Heart left ventricle (tissue), 16 donors: ENCODE data around the gene HSDL1. TPM values are rescaled to one million over a fixed set of nuclear protein-coding genes. Genes with fewer than 3 reads are reported as not detected.

Experiments used
- ATAC-seq, 4 donors: fragments of 200-7000 bp; cut with Tn5 transposase; one replicate each; pipeline ENCODE4 v1.9.1; 2020 to 2022; ENCODE audit warnings: moderate library complexity in 4 of 4, mild to moderate bottlenecking in 3 of 4, moderate number of reproducible peaks in 1 of 4
- DNase-seq, 5 donors: peaks; one replicate each; pipeline ENCODE4 v3.0.0-alpha.2; 2020
- H3K27ac ChIP-seq, 12 donors: fragments of 200-600 bp; sonication (generic) in 4 of 12; one replicate each; pipeline versions ENCODE4 v1.5.0 to v1.8.0; 2016 to 2022; ENCODE audit warnings: mild to moderate bottlenecking in 2 of 12
- H3K27me3 ChIP-seq, 9 donors: fragments of 200-600 bp; sonication (generic) in 2 of 9; one replicate each; pipeline versions ENCODE4 v1.5.1 to v1.8.0; 2016 to 2022; ENCODE audit warnings: mild to moderate bottlenecking in 3 of 9
- H3K36me3 ChIP-seq, 9 donors: fragments of 200-600 bp; sonication (generic) in 2 of 9; one replicate each; pipeline versions ENCODE4 v1.5.0 to v1.8.0; 2018 to 2022; ENCODE audit warnings: mild to moderate bottlenecking in 2 of 9
- H3K4me1 ChIP-seq, 12 donors: fragments of 200-600 bp; sonication (generic) in 4 of 12; one replicate each; pipeline versions ENCODE4 v1.5.0 to v1.8.0; 2016 to 2022; ENCODE audit warnings: mild to moderate bottlenecking in 3 of 12
- H3K4me3 ChIP-seq, 12 donors: fragments of 200-600 bp; sonication (generic) in 4 of 12; one replicate each; pipeline versions ENCODE4 v1.5.0 to v1.8.0; 2017 to 2022; ENCODE audit warnings: mild to moderate bottlenecking in 9 of 12, moderate library complexity in 4 of 12
- H3K9me3 ChIP-seq, 12 donors: fragments of 200-600 bp; sonication (generic) in 4 of 12; one replicate each; pipeline versions ENCODE4 v1.5.0 to v1.8.0; 2016 to 2022; ENCODE audit warnings: mild to moderate bottlenecking in 1 of 12
- POLR2A ChIP-seq, 2 donors: fragments of 450-650 bp; IDR thresholded peaks; one replicate each; pipeline ENCODE4 v1.6.1; 2017; ENCODE audit warnings: antibody characterized with exemption in 2 of 2, mild to moderate bottlenecking in 2 of 2, moderate library complexity in 2 of 2
- WGBS, 4 donors: extraction: QIAGEN DNeasy Blood & Tissue Kit in 2 of 4; methylation state at CpG; one replicate each; pipeline versions ENCODE4 v1.1.5 to v1.1.7; 2013 to 2018; 5-methylcytosine and 5-hydroxymethylcytosine counted together
- intact Hi-C, 10 donors: fragments of 100-400 bp; cut with DNase I; formaldehyde crosslinking; loops; one replicate each; pipeline versions ENCODE4 v1.11.1 to v1.14.2; 2022
- polyA plus RNA-seq, 2 donors: library from polyadenylated mRNA; stranded (reverse); fragments of 200-250 nt; gene quantifications; one replicate each; pipeline ENCODE4 v1.2.3, GENCODE V29; 2013
- total RNA-seq, 9 donors: library from RNA; depleted of rRNA in 2 of 9; stranded (reverse); fragments of >200 nt in 2 of 9; fragmentation: NEBNext Ultra II Directional in 3 of 9; extraction: Animal tissue kit (Norgen Biotek cat#: 25700) in 3 of 9; gene quantifications; one replicate each; pipeline versions ENCODE4 v1.1.0 to v1.2.4, GENCODE V29; 2016 to 2023
- TF ChIP-seq, protein P1 (sequence below), 12 donors: fragments of 200-600 bp; sonication (generic) in 4 of 12; IDR thresholded peaks; one replicate each; pipeline versions ENCODE4 v1.5.0 to v1.8.0; 2018 to 2022; ENCODE audit warnings: antibody characterized with exemption in 12 of 12, mild to moderate bottlenecking in 5 of 12
- donor health status: ischemic (EF 13 %, LVEDD 7.1; RV severe dilation, severe dysfunction).
- donor health status: healthy with polysubstance abuse.
- donor health status: DM: no; HTN: yes; CAD: no.
- donor health status: DM: no; HTN: no; CAD: no.
- donor health status: ischemic (EF 25% LVEDD 6.9; RV normal size, moderate dysfunction).
- donor health status: ischemic (EF 25% LVEDD 5.7; RV mildly dilated, moderate dysfunction).
- donor health status: healthy.
- donor health status: DM: yes; HTN: yes; CAD: no.
- donor health status: ischemic (EF 35%, LVEDD 5.7; RV mildly dilated, moderate dysfunction).
- donor health status: nonischemic (EF 11% LVEDD 7.7; RV severe dilation, severe dysfunction).
- donor health status: DM: yes; HTN: yes; CAD: no.
- donor health status: PGD.
- donor health status: ischemic (EF 29% LVEDD 5.4; RV normal size, mild dysfunction).
- donor health status: nonischemic (EF 23%, LVEDD 6.1; RV moderate dilation, normal function).

Gene HSDL1
- total and polyA plus RNA-seq, 11 donors: 12.8 to 46.8 (median 23.1) TPM

DNA sequence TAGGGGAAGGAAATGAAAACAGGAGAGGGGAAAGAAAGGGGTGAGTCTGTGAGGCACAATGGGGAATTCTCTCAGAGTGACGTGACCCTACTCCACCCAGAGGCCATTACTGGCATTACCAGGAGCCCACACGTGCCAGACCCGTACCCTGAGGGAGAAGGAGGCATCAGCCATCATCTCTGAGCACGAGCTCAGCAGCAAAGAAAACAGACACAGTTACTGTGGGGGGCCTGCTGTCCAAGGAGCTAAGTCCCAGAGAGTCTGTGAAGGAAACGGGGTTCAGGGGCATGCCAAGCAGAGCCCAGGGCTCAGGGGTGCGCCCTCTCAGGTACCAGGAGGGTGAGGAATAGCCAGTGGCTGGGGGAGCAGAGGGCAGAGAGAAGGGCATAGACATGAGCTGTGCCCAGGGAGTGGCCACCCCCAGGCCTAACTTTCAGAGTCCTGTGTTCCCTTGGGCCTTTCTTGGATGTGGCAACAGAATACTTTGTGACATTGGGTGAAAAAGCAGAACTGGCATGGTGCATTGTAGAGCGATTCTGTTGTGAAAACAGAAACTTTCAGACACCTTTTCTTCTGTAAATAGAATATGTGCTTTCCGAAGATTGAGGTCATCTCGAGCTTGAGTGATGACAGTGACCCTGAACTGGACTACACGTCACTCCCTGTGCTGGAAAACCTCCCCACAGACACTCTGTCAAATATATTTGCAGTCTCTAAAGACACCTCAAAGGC is 30.5 kb upstream of the HSDL1 start:
- DNase-seq: peak in 2 of 5 donors; percentile 55 to 57
- 34 to 62% (median 38%) methylated on average over 10 of the region's 10 CpGs for WGBS, 4 donors
- peak; percentile 43 to 70 (median 52) for ATAC-seq
- Histone ChIP-seq H3K36me3 (peaks cover 0 to 29% (median 23%) of the 10 kb centered on the region in 9 donors), H3K27ac (peak overlapping the region in 9 of 12 donors; percentile 8 to 85 (median 83)), H3K9me3 (no peaks in the 10 kb centered on the region), H3K27me3 (no peaks in the 10 kb centered on the region), H3K4me1 (peaks cover 7 to 55% (median 36%) of the 10 kb centered on the region in 12 donors), H3K4me3 (no peak overlapping the region)
- intact Hi-C loops: loop anchor here in 6 of 10 donors (2.0 to 10.0 kb wide), 7 partner anchors 88 to 221 kb away; partner anchors contain the start of genes NECAB2 (in 1 of the 6) and OSGIN1 (in 1 of the 6)
- TF ChIP-seq, protein P1, sequence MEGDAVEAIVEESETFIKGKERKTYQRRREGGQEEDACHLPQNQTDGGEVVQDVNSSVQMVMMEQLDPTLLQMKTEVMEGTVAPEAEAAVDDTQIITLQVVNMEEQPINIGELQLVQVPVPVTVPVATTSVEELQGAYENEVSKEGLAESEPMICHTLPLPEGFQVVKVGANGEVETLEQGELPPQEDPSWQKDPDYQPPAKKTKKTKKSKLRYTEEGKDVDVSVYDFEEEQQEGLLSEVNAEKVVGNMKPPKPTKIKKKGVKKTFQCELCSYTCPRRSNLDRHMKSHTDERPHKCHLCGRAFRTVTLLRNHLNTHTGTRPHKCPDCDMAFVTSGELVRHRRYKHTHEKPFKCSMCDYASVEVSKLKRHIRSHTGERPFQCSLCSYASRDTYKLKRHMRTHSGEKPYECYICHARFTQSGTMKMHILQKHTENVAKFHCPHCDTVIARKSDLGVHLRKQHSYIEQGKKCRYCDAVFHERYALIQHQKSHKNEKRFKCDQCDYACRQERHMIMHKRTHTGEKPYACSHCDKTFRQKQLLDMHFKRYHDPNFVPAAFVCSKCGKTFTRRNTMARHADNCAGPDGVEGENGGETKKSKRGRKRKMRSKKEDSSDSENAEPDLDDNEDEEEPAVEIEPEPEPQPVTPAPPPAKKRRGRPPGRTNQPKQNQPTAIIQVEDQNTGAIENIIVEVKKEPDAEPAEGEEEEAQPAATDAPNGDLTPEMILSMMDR (IDR thresholded peaks at IDR 0.05): peak in 10 of 12 donors; percentile 34 to 85 (median 68)
- no peak for TF ChIP-seq POLR2A (IDR thresholded peaks at IDR 0.05)

DNA sequence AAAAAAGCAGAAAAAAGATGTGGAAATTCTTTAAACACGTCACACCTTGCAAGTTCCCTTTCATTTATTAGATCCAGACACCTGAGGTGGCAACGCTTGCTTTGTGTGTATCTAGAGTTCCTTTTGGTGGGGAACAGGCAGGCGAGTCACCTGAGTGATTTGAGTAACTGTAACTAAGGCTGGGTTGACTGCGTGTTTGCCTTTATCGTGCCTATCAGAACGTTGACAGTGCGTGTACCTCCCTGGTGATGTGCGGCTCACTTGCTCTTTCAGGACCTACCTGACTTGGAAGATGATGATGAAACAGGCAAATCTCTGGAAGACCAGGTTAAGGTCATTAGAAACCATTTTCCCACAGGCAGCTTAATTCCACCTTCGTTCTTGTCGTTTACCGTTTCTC is 29.4 kb upstream of the HSDL1 start:
- Histone ChIP-seq H3K4me1 (peaks cover 7 to 46% (median 32%) of the 10 kb centered on the region in 12 donors), H3K9me3 (no peaks in the 10 kb centered on the region), H3K4me3 (no peak overlapping the region), H3K27me3 (no peaks in the 10 kb centered on the region), H3K27ac (peak overlapping the region in 1 of 12 donors; percentile 83), H3K36me3 (peaks cover 0 to 18% (median 12%) of the 10 kb centered on the region in 9 donors)
- TF ChIP-seq, protein P1 (IDR thresholded peaks at IDR 0.05): no peak
- TF ChIP-seq POLR2A (IDR thresholded peaks at IDR 0.05): no peak
- ATAC-seq (no peak), DNase-seq (no peak)
- WGBS, 4 donors: 83 to 92% (median 88%) methylated on average over 11 of the region's 11 CpGs
- intact Hi-C loops: loop anchor here in 2 of 10 donors (5.0 to 10.0 kb wide), 3 partner anchors 92 to 220 kb away; partner anchors contain the start of genes NECAB2 (in 1 of the 2) and OSGIN1 (in 1 of the 2)

DNA sequence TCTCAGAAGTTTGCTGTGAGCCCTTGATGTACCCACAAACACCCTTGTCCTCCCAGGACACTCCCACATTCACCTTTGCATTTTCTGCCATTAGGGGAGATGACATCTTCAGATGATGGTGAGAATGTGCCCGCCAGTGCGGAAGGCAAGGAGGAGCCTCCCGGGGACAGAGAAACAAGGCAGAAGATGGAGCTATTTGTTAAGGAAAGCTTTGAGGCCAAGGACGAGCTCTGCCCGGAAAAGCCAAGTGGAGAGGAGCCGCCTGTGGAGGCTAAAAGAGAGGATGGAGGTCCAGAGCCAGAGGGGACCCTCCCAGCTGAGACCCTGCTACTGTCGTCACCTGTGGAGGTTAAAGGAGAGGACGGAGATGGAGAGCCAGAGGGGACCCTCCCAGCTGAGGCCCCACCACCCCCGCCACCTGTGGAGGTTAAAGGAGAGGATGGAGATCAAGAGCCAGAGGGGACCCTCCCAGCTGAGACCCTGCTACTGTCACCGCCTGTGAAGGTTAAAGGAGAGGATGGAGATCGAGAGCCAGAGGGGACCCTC is 24.9 kb upstream of the HSDL1 start:
- intact Hi-C loops: loop anchor here in 2 of 10 donors (5.0 to 10.0 kb wide), 3 partner anchors 88 to 215 kb away; partner anchors contain the start of genes NECAB2 (in 1 of the 2) and OSGIN1 (in 1 of the 2)
- H3K27ac ChIP-seq: no peak overlapping the region
- WGBS, 4 donors: 76 to 86% (median 77%) methylated on average over 11 of the region's 11 CpGs

More for the DNA sequence above, 24.9 kb upstream of the HSDL1 start:
- TF ChIP-seq, protein P1 (IDR thresholded peaks at IDR 0.05): no peak
- TF ChIP-seq POLR2A (IDR thresholded peaks at IDR 0.05): no peak
- Histone ChIP-seq H3K4me1 (peaks cover 0 to 3% (median 0%) of the 10 kb centered on the region in 12 donors), H3K36me3 (no peaks in the 10 kb centered on the region), H3K4me3 (no peak overlapping the region), H3K9me3 (no peaks in the 10 kb centered on the region), H3K27me3 (peaks cover 0 to 5% (median 0%) of the 10 kb centered on the region in 9 donors)
- DNase-seq: no peak
- no peak for ATAC-seq
